B cell (primary cell): Measurements from ENCODE around the gene PRKN. TPM values are rescaled to one million over a fixed set of nuclear protein-coding genes. Genes with fewer than 3 reads are reported as not detected.

Experiments used
- ATAC-seq: fragments of 200-7000 bp; cut with Tn5 transposase; one replicate; pipeline ENCODE4 v1.10.0; 2021; ENCODE audit warnings: low read depth, mild to moderate bottlenecking, moderate number of reproducible peaks, moderate library complexity
- CTCF ChIA-PET: fragments of 350-600 bp; sonication (Branson Sonifier 250); formaldehyde crosslinking; loops from one replicate; lab custom pipeline; 2021; ENCODE audit warnings: antibody characterized with exemption, inconsistent platforms; lab: Charles Lee
- POLR2A ChIA-PET: fragments of 350-600 bp; sonication (Branson Sonifier 250); formaldehyde crosslinking; loops from one replicate; lab custom pipeline; 2021; ENCODE audit warnings: antibody characterized with exemption; lab: Charles Lee
- DNase-seq: peaks from one replicate; pipeline ENCODE4 v3.0.0; 2013
- H2AFZ ChIP-seq: 2 replicates; pipeline ENCODE4 v1.6.1; 2012; ENCODE audit warnings: mild to moderate bottlenecking, low read depth, low read length; ENCODE audit not compliant: insufficient read depth, poor library complexity, severe bottlenecking
- H3K27ac ChIP-seq, 2 donors: 1 replicate in 1 of 2; 2 replicates in 1 of 2; pipeline ENCODE4 v1.5.1; 2012 to 2013; ENCODE audit warnings: low read length in 2 of 2, mild to moderate bottlenecking in 2 of 2, moderate library complexity in 1 of 2
- H3K27me3 ChIP-seq, 4 experiments: fragments of 200-600 bp in 1 of 4; sonication (generic) in 1 of 4; replicated peaks in 1 of 4; 1 replicate in 2 of 4; 2 replicates in 2 of 4; pipeline versions ENCODE4 v1.6.1 to v1.7.0; 2013 to 2016; ENCODE audit warnings: low read length in 3 of 4, mild to moderate bottlenecking in 2 of 4, mixed read lengths in 1 of 4, moderate library complexity in 1 of 4; ENCODE audit not compliant: insufficient read depth in 4 of 4, control insufficient read depth in 3 of 4; ENCODE audit errors: control extremely low read depth in 1 of 4
- H3K36me3 ChIP-seq, 2 experiments: replicated peaks in 1 of 2; 1 replicate in 1 of 2; 2 replicates in 1 of 2; pipeline versions ENCODE4 v1.6.1 to v1.7.1; 2013; ENCODE audit warnings: low read length in 1 of 2; ENCODE audit not compliant: insufficient read depth in 2 of 2, control insufficient read depth in 1 of 2; ENCODE audit errors: control extremely low read depth in 1 of 2, extremely low read depth in 1 of 2
- H3K4me1 ChIP-seq, 2 donors: fragments of 200-600 bp in 1 of 2; sonication (generic) in 1 of 2; 1 replicate in 1 of 2; 2 replicates in 1 of 2; pipeline versions ENCODE4 v1.5.1 to v1.6.1; 2013 to 2017; ENCODE audit warnings: low read length in 2 of 2; ENCODE audit not compliant: control insufficient read depth in 2 of 2, insufficient read depth in 2 of 2
- H3K4me2 ChIP-seq: replicated peaks from 2 replicates; pipeline ENCODE3; 2012; ENCODE audit warnings: mild to moderate bottlenecking, low read depth, low read length; ENCODE audit not compliant: poor library complexity, severe bottlenecking
- H3K4me3 ChIP-seq, 5 experiments: fragments of 200-600 bp in 1 of 5; sonication (generic) in 1 of 5; 1 replicate in 3 of 5; 2 replicates in 2 of 5; pipeline versions ENCODE4 v1.5.1 to v1.7.0; 2011 to 2016; ENCODE audit warnings: low read length in 4 of 5, mild to moderate bottlenecking in 4 of 5, low read depth in 2 of 5, control low read depth in 1 of 5, moderate library complexity in 1 of 5; ENCODE audit not compliant: insufficient read depth in 1 of 5; ENCODE audit errors: control extremely low read depth in 1 of 5, extremely low read depth in 1 of 5
- H3K79me2 ChIP-seq: fragments of 200-600 bp; sonication (generic); one replicate; pipeline ENCODE4 v1.6.0; 2016; ENCODE audit warnings: low read length; ENCODE audit not compliant: control insufficient read depth, insufficient read depth
- H3K9ac ChIP-seq: fragments of 200-600 bp; sonication (generic); 2 replicates; pipeline ENCODE4 v1.6.1; 2017; ENCODE audit warnings: mild to moderate bottlenecking, low read length, moderate library complexity
- H3K9me3 ChIP-seq, 3 donors: one replicate each; pipeline versions ENCODE4 v1.6.1 to v1.7.1; 2013; ENCODE audit warnings: low read length in 2 of 3; ENCODE audit not compliant: control insufficient read depth in 2 of 3, insufficient read depth in 1 of 3; ENCODE audit errors: control extremely low read depth in 1 of 3
- H4K20me1 ChIP-seq: 2 replicates; pipeline ENCODE4 v1.6.0; 2012; ENCODE audit warnings: mild to moderate bottlenecking, low read length; ENCODE audit not compliant: insufficient read depth, control insufficient read depth, poor library complexity, severe bottlenecking
- H3K27ac Mint-ChIP-seq: one replicate; pipeline ENCODE4 v1.8.0; 2021; ENCODE audit warnings: mixed read lengths
- H3K27me3 Mint-ChIP-seq: one replicate; pipeline ENCODE4 v1.8.0; 2021; ENCODE audit warnings: mixed read lengths
- H3K4me1 Mint-ChIP-seq: one replicate; pipeline ENCODE4 v1.8.0; 2021; ENCODE audit warnings: mixed read lengths
- H3K4me3 Mint-ChIP-seq: one replicate; pipeline ENCODE4 v1.8.0; 2021; ENCODE audit warnings: mixed read lengths
- H3K9me3 Mint-ChIP-seq: one replicate; pipeline ENCODE4 v1.8.0; 2022; ENCODE audit warnings: mixed read lengths; ENCODE audit not compliant: insufficient read depth
- CTCF ChIP-seq: fragments of 200-600 bp; IDR thresholded peaks from one replicate; pipeline ENCODE4 v1.8.0; 2022; ENCODE audit warnings: antibody characterized with exemption, mild to moderate bottlenecking
- EZH2 ChIP-seq: IDR thresholded peaks from 2 replicates; pipeline ENCODE4 v1.6.1; 2012; ENCODE audit warnings: borderline replicate concordance, low read depth, mild to moderate bottlenecking, moderate library complexity, low read length; ENCODE audit not compliant: insufficient read depth, poor library complexity, severe bottlenecking
- WGBS: methylation state at CpG from one replicate; pipeline ENCODE4 v1.1.5; 2013; ENCODE audit warnings: missing lambda C conversion rate; ENCODE audit not compliant: insufficient coverage; 5-methylcytosine and 5-hydroxymethylcytosine counted together
- intact Hi-C: fragments of 100-400 bp; cut with micrococcal nuclease; formaldehyde crosslinking; loops from one replicate; pipeline ENCODE4 v1.10.0; 2022
- polyA plus RNA-seq: library from polyadenylated mRNA; depleted of rRNA; stranded (reverse); fragments of >200 nt; gene quantifications from 2 replicates; pipeline ENCODE4 v1.2.3, GENCODE V29; 2012
- total RNA-seq, 2 donors: library from RNA; stranded (reverse); fragments of 120-200 nt in 1 of 2; gene quantifications; 1 replicate in 1 of 2; 2 replicates in 1 of 2; pipeline versions ENCODE4 v1.2.3 to v1.2.4, GENCODE V29; 2013 to 2022

Gene PRKN
- total and polyA plus RNA-seq, 2 donors (not counting 1 experiment from before 2014, with no cell fraction given), result 1.6 to 6.2 TPM

GRCh38 chr6:161618831-161619454 lies 1108.6 kb downstream of the PRKN start:
- H3K4me1 Mint-ChIP-seq, result no peaks in the 10 kb centered on the region
- 60% methylated on average over 6 of the region's 8 CpGs for WGBS
- Histone ChIP-seq H3K9ac (no peak overlapping the region), H3K4me2 (no peak overlapping the region), H3K27me3 (no peaks in the 10 kb centered on the region), H3K4me1 (no peaks in the 10 kb centered on the region), H3K4me3 (no peak overlapping the region), H3K79me2 (no peaks in the 10 kb centered on the region), H4K20me1 (no peaks in the 10 kb centered on the region), H3K36me3 (no peaks in the 10 kb centered on the region), H2AFZ (no peak overlapping the region), H3K27ac (no peak overlapping the region), H3K9me3 (peaks cover 0 to 4% (median 0%) of the 10 kb centered on the region in 3 donors)
- POLR2A ChIA-PET, result no interaction called here
- DNase-seq (no peak), ATAC-seq (no peak)
- no peak overlapping the region for H3K4me3 Mint-ChIP-seq
- TF ChIP-seq CTCF (no peak), EZH2 (no peak)
- intact Hi-C loops, result no loop called here
- H3K27ac Mint-ChIP-seq, result no peak overlapping the region
- H3K27me3 Mint-ChIP-seq, result no peaks in the 10 kb centered on the region
- H3K9me3 Mint-ChIP-seq, result peaks cover 2% of the 10 kb centered on the region
- CTCF ChIA-PET, result no interaction called here

- Histone ChIP-seq H3K79me2 (no peaks in the 10 kb centered on the region), H4K20me1 (no peaks in the 10 kb centered on the region), H3K4me1 (no peaks in the 10 kb centered on the region), H3K4me2 (no peak overlapping the region), H3K36me3 (no peaks in the 10 kb centered on the region), H3K4me3 (no peak overlapping the region), H2AFZ (no peak overlapping the region), H3K27me3 (no peaks in the 10 kb centered on the region), H3K9ac (no peak overlapping the region), H3K9me3 (peaks cover 0 to 9% (median 0%) of the 10 kb centered on the region in 3 donors), H3K27ac (no peak overlapping the region)
- Mint-ChIP-seq H3K27me3 (no peaks in the 10 kb centered on the region), H3K4me1 (no peaks in the 10 kb centered on the region), H3K27ac (no peak overlapping the region), H3K4me3 (no peak overlapping the region), H3K9me3 (no peaks in the 10 kb centered on the region)
- no peak for DNase-seq
- intact Hi-C loops, result no loop called here
- WGBS, result no CpG with 5 or more reads among the region's 2 CpGs
- TF ChIP-seq CTCF (no peak), EZH2 (no peak)
- POLR2A ChIA-PET, result no interaction called here
- CTCF ChIA-PET, result no interaction called here
- ATAC-seq, result no peak
These were observed 1113.9 kb downstream of the PRKN start for GRCh38 chr6:161613711-161614110.
